NCI-H524 treated with DMSO at 0.1 percent for 48 hours (cell line): ENCODE data around the gene RBMY1E.
"Not testable (repeated sequence)": the region's sequence is repeated elsewhere in the genome, so short reads cannot be mapped to it uniquely, and the experiment has no call there.

Experiments
- DNase-seq: peaks from one replicate; lab custom pipeline; 2025; lab: John Stamatoyannopoulos, UW

RBMY1E gene

GRCh38 chrY:21917932-21918331 is at the start of gene RBMY1E:
Gene RBMY1E (minus strand): TSS chrY:21918032. CDS start chrY:21916054, 1,978 bp downstream.
- not testable (repeated sequence) for DNase-seq

DNA sequence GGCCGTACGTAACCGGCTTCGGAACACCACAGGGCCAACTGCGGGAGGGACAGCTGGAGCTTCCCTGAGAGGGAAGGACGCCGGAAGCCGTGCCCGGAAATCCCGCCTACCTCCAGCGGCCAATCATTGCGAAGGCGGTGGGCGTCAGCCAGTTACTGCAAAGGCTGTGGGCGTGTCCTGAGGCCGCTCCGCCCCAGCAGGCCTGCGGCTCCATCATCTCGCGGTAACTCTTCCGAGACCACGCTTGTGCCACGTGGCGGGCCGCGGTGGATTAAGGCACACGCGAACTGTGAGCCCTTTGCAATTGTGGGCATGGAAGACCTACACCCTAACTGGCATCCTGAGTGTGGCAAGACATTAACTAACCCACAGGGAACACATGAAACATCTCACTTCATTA is 23.4 kb downstream of the RBMY1E start, which contains the start of gene RBMY1D:
TSS of gene RBMY1D (minus strand) at position 101 of the 400 bp plus-strand sequence. CDS start 2,013 bp downstream, outside the sequence.
- DNase-seq = not testable (repeated sequence)

DNA sequence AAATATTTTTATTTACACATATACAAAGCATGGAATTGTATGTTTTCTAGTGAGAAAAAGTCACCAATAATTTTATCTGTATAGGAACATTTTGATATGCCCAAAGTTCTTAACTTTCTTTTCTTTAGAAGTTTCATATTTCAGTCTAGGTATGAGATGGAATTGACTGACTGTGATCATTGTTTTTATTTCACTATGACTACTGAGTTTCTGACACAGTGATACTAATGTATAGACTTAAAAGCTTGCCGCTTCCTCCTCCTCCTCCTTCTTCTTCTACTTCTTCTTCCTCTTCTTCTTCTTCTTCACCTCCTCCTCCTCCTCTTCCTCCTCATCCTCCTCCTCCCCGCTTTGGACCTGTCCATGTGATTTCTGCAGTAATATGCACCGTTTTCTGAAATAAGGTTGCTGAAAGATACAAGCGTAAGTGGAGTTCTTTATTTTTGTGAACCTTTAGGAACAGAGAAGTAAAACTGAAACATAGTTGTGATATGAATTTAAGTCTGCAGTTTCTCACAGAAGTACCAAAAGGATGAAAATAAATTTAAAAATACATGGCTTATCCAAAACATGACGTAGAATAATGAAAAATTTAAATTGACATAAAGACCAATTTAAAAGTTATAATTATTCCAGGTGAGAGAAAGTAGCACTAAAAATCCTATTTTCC is 48.3 kb downstream of the RBMY1E start:
- DNase-seq = not testable (repeated sequence)
